GM10847 (cell line): ENCODE data around the gene CWF19L2.

ENCODE experiments used
- POLR2A ChIP-seq: IDR thresholded peaks from 2 replicates; pipeline ENCODE4 v1.6.1; 2011; ENCODE audit not compliant: insufficient read length; ENCODE audit errors: extremely low read depth

Gene CWF19L2

GRCh38 chr11:107453594-107454286 is 3.9 kb downstream of the CWF19L2 start:
- no peak for TF ChIP-seq POLR2A

DNA sequence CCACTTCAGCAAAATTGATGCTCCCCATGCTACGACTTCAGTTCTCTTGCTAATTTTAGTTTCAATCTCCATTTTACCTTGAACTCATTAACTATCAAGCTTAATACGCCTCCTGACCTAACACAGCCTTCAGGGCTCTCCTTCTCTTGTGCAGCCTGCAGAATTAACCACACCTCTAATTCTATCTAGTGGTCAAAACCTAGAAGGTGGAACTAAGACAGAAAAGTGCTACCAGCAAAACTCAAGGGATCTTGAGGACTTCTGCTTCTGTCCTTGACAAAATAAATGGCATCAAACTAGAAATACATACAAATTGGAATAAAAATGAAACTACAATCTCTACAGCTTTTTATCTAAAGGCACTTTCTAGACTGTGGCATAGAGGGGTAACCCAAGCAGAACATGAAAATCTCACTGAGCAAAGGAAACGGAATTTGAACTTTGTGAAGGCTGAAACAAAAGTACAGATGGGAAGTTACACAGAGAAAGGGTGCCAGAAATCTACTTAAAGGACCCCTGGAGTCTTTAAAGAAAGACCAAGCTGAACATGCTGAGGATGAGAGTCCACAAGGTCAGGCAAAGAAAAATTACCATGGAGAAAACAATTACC is 10.7 kb downstream of the CWF19L2 start:
- TF ChIP-seq POLR2A: no peak

DNA sequence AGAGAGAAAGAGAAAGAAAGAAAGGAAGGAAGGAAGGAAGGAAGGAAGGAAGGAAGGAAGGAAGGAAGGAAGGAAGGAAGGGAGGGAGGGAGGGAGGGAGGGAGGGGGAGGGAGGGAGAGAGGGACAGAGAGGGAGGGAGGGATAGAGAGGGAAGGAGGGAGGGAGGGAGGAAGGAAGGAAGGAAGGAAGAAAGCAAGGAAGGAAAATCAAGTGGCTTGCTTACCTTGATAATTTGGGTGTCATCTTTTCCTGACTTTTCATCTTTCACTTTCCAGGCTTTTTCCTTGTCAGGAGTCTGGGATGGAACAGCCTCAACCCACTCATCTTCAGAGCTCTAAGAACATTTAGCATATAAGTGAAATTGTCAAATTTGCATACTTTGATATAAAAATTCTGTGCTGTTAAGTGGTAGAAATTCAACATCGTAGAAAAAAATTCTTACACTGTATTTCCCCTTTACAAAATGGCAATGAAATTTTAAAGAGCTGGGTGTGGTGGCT is 14.9 kb downstream of the CWF19L2 start:
- no peak for TF ChIP-seq POLR2A

- TF ChIP-seq POLR2A: no peak
Measured at GRCh38 chr11:107439586-107440167, 17.9 kb downstream of the CWF19L2 start.

GRCh38 chr11:107438148-107438547 is 19.5 kb downstream of the CWF19L2 start:
- no peak for TF ChIP-seq POLR2A

DNA sequence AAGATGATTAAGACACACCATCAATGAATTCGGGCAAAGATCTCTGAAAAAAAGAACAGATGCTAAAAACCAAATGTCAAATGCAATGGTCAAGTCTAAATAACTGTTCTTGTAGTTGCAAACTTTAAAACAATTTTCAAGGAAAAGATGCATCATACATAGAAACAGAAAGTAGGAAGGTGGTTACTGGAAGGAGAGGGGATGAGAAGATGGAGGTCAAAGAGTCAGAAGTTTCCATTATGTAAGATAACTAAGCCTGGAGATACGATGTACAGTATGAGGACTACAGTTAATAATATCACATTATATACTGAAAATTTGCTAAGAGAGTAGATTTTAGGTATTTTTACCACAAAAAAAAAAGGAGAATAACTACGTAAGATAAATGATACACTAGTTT is 27.1 kb downstream of the CWF19L2 start:
- no peak for TF ChIP-seq POLR2A

DNA sequence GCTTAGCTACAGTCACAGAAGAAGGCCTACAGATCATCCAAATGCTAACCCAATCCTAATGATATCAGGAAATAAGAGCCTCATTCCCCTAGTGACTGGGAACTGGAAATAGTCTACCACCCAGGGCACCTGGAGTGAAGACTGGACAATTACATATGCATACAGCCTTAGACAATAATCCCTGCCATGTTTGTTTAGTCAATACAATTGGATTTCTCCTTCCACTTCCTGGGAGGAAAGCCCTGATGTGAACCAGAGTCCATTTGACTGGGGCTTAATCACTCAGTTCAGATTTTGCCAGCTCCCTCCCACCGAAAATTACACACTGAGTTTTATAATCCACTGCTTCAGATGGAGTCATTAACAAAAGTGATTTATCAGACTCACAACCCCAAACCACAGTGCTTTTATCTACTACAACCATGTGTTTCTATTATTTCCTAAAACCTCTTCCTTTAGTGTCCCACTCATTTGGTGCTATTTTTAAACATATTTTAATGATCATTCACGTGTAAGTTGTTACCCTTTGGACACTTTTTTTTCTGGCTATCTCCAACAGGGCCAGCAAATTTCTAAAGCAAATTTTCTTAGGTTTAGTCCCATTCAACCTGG is 29.9 kb downstream of the CWF19L2 start:
- TF ChIP-seq POLR2A: no peak

GRCh38 chr11:107413352-107413751 is 44.3 kb downstream of the CWF19L2 start:
- TF ChIP-seq POLR2A: no peak

DNA sequence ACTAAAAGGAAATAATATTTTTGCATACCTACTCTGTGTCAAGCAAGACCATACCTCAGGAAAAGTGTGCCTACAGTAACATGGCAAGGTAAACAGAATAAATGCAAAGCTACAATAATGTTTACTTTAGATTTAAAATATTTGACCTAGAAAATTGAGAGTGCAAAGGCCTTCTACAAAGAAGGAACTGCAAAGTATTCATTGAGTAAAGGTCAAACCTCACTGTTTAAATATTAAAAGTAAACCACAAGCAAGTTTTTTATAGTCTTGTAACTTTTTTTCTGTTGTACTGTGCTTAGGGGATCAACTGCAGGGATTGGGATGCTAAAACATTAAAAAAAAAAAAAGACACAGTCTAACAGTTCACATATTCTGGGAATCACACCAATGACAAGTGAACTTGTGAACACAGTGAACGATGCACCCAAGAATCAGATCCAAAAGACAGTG is 48.8 kb downstream of the CWF19L2 start:
- no peak for TF ChIP-seq POLR2A

DNA sequence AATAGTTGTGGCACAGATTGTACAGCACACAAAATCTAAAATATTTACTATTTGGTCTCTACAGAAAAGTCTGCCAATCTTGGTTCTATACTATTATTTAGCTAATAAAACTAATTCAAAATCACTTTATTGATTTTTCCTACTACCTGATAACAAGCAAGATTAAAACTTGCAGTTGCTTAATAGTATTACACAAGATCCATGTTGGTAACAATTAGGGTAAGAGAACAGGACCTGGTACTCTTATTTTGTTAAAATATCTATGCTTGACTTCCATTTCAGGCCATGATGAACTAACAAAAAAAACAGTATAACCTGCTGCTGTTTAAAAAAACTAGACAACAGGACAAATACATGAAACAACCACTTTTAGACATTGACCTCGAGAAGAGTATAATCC is 52.4 kb downstream of the CWF19L2 start:
- no peak for TF ChIP-seq POLR2A

- TF ChIP-seq POLR2A: no peak
Measured at GRCh38 chr11:107397357-107397756, 60.3 kb downstream of the CWF19L2 start.

- TF ChIP-seq POLR2A: no peak
Measured at GRCh38 chr11:107392611-107393010, 65.0 kb downstream of the CWF19L2 start.

DNA sequence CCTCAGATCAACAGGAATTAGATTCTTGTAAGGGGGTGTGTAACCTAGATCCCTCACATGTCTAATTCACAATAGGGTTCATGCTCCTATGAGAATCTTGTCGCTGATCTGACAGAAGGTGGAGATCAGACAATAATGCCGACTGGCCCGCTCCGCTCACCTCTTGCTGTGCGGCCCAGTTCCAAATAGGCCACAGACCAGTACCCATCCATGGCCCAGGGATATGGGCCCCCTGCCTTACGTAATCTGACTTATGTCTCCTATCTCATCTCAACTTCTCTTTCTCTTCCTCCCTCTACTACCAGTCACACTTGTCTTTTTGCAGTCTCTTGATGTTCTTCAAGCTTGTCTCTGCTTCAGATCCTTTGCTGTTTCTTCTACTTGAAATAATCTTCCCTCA is 70.0 kb downstream of the CWF19L2 start:
- no peak for TF ChIP-seq POLR2A

DNA sequence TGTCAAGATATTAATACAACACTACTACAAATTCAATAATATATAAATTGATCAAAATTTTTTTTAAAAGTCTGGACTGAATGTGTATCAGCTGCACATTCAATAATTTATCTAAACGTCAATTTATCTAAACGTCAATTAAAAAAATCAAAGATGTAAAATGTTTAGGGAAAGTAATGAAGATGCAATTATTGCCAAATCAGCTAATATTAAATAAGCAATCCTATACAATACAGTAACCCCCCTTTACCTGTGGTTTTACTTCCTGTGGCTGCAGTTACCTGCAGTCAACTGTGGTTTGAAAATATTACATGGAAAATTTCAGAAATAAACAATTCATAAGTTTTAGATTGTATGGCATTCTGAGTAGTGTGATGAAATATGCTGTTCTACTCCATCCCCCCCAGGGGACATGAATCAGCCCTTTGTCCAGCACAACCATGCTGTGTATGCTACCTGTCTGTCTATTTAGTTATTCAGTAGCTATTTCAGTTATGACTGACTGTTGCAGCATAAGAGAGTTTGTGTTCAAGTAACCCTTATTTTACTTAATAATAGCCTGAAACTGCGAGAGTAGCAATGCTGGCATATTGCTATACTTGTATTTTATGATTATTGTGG is 72.2 kb downstream of the CWF19L2 start:
- no peak for TF ChIP-seq POLR2A

- no peak for TF ChIP-seq POLR2A
Measured at GRCh38 chr11:107384144-107384852, 73.3 kb downstream of the CWF19L2 start.
